GM19035 (cell line): ENCODE data around the gene PDGFD.

Source experiments
- ATAC-seq: cut with Tn5 transposase; IDR thresholded peaks from one replicate; pipeline ENCODE4 v1.9.1; 2021; ENCODE audit not compliant: unreplicated experiment

The PDGFD gene

DNA sequence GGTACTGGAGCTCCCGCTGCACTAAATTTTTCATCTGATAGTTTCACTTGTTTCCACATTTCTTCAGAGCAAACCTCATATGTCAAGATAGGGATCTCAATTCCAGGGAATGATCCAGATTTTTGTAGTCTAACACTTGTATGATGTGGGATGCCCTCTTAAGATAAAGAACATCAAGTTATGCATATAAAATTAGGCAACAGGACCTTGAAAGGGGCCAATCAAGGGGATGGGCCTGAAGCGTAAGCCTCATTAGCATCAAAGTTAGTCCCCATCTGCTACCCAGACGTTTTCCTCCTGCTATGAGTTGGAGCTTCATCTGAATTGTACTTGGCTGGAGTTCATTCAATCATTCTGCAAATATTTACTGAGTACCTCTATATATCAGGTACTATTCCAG is 17.5 kb downstream of the PDGFD start:
- ATAC-seq, result no peak

DNA sequence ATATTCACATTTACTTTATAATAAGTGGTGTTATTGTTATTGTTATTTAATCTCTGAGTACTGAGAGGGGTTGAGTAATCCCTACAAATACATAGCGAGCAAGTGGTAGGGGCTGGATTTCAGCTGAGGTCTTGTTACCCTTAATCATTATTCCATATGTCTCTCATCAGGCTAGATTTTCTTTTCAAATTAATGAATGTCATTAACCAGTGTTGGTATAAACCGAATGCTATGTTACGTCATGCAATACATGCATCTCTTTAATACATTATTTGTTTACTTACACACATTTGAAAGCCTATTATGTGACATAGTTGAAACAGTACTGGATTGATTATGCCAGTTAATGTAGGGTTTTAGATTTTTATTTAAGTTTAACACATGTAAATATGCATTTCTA is 18.9 kb downstream of the PDGFD start:
- ATAC-seq, result no peak

GRCh38 chr11:104142698-104143097 is 21.2 kb downstream of the PDGFD start:
- ATAC-seq, result no peak

- no peak for ATAC-seq
Observed at GRCh38 chr11:104136861-104137260, 27.1 kb downstream of the PDGFD start.

- ATAC-seq, result no peak
Observed at GRCh38 chr11:104134745-104135144, 29.2 kb downstream of the PDGFD start.

- ATAC-seq, result no peak
Observed at GRCh38 chr11:104130161-104130560, 33.8 kb downstream of the PDGFD start.

DNA sequence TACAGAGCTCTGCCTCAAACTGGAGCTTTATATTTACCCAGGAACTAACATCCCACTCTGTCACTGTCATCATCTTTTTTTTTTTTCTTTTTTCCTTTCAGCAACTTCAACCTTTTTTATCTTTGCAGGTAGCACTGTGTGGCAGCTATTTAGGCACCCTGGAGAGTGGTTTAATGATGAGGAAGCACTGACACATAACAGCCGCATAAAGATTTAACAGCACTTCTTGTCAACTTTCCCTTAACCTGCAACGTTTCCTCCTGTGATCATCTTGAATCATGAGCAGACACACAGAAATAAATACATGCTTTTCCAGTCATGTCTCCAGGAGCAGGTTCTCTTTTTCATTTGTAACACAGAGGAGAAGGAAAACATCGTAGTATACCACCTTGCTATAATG is 34.8 kb downstream of the PDGFD start:
- no peak for ATAC-seq

- no peak for ATAC-seq
Observed at GRCh38 chr11:104127828-104128227, 36.1 kb downstream of the PDGFD start.

DNA sequence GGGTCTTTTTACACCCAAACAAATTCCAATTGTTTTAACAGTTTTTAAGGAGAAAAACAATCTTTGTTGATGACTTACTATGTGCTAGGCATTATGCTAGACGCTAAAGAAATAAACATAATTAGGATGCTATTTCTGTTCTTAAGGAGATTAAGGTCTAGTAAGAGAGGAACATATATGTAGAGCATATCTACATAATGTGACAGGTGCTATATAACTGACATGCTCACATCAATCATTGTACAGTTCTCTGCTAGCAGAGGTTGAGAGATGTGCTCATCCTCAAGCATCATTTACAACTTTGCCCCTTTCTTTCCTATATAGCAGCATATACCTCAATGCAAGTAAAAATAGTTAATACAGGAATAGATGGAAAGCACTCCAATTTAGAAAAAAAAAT is 37.5 kb downstream of the PDGFD start:
- no peak for ATAC-seq

DNA sequence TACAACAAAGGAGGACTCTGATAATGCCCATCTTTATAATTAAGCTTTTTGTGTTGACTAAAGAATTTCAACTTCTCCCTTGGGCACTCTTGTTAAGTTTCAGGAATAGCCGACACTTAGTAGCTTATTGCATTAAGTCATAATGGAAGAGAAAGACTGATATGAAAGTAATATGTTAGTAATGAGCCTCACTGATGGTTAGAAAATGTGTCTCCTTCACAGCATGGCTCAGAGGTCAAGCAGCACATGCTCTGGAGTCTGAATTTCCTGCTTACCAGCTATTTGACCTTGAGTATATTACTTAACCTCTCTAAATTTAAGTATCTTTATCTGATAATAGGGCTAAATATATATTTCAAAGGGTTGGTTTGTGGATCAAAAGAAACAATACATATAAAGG is 39.0 kb downstream of the PDGFD start:
- ATAC-seq, result peak; percentile 83

DNA sequence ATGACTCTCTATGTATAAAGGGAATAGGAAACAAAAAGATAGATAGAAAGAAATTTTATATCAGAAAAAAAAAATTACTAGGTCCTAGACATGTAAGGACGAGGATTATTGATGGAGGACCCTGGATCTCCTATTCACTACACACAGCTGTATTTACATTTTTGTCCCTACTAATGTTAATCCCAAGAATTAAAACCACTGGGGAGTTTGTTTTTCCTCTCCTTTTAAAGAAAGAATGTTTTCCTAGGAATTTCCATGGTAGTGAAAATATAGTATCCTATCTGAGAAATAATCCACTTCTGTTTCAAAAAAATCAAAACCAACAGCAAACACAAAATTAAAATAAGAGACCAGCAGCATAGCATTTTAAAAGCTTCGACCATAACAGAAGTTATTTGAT is 41.1 kb downstream of the PDGFD start:
- no peak for ATAC-seq

DNA sequence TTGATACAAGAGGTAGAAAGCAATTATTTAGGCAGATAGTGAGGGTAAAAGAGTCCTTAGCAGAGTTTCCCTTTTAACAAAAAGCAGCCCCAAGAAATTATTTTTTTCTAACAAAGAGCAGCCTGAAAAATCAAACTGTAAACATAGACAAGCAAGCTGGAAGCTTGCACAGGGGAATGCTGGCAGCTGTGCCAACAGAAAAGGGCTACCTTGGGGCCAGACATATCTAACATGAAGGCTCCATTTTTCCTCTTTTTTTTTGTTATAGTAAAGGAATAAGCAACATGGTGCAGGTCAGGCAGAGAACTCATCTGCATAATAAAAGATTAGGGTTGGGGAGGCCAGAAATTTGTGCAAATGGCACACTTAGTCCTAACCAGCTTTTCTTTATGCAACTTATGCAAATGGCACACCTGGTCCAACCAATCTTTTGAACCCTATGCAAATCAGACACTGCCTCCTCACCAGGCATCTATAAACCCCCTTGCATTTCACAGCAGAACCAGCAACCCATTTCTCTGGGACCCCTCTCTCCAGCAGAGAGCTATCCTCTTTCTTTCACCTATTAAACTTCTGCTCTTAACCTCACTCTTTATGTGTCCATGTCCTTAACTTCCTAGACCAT is 41.8 kb downstream of the PDGFD start:
- no peak for ATAC-seq

- no peak for ATAC-seq
Observed at GRCh38 chr11:104120493-104121137, 43.3 kb downstream of the PDGFD start.

DNA sequence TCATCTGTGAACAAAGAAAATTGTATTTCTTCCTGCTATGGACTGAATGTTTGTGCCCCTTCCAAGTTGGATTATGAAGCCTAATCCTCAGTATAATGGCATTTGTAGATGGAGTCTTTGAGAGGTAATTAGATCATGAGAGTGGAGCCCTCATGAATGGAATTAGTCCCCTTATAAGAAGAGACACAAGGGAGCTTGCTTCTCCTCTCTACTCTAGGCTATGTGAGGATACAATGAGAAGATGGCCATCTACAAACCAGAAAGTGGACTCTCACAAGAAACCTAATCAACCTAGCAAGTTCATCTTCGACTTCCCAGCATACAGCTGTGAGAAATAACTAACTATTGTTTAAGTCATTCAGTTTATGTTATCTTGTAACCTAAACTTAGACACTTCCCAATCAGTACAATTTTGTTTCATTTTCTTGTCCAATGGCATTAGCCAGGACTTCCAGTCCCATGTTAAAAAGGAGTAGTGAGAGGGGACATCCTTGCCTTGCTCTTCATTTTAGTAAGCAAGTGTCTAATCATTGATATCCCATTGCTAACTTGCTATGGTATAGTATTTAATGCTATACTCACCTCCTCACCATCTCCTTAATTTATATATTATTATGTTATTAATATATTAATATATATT is 45.7 kb downstream of the PDGFD start:
- ATAC-seq, result no peak

- no peak for ATAC-seq
Observed at GRCh38 chr11:104113541-104113940, 50.4 kb downstream of the PDGFD start.

GRCh38 chr11:104106136-104106754 is 57.7 kb downstream of the PDGFD start:
- no peak for ATAC-seq

DNA sequence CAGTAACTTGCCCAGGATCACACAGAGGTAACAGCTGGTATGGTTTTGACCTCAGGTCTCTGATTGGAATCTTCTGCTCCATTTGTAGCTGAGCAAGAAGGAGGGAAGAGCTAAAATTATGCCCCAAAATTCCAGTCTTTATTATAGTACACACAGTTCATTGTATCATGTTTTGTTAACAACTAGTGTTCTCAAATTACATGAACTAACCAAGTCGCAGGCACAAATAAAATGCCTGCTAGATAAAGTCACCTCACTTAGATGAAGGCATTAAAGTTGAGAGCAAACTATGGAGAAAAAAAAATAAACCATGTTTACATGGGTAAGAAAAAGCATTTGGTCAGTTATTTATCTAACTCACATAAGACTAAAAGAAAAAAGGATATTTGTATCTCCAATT is 58.8 kb downstream of the PDGFD start:
- no peak for ATAC-seq

DNA sequence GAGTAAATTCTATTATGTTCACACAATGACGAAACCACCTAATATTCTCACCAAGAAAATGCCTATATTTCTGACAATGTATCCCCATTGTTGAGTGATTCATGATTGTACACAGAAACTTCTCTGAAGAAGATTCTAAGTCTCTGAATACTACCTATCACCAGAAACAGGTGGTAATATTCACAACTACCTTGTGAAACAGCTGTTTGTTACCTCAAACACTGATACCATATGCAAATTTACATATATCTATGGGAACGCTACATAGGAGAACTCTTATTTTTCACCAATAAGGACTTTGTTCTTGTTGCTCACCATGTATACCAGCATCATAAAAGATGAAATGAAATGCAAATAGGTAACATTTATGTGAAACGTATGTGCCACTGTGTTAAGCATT is 59.3 kb downstream of the PDGFD start:
- no peak for ATAC-seq

GRCh38 chr11:104104201-104104600 is 59.7 kb downstream of the PDGFD start:
- ATAC-seq, result no peak

GRCh38 chr11:104098555-104098954 is 65.4 kb downstream of the PDGFD start:
- ATAC-seq, result no peak

DNA sequence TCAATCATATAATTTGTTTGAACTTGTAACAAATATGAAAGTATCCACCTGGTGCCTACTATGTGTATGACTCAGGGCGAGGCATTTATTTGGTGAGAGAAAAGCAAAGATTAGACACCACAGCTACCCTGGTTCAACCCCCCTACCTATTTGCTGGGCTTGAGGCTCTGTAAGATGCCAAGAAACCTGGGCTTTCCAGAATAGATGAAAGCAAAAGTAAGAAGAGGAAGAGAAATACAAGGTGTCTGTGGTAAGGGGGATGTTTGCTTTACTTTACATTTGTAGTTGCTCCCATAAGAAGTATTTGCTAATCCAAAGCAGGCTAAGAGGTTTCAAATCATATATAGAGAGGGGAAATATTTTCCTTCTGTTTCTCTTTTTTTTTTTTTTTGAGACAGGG is 65.8 kb downstream of the PDGFD start:
- ATAC-seq, result peak; percentile 82

DNA sequence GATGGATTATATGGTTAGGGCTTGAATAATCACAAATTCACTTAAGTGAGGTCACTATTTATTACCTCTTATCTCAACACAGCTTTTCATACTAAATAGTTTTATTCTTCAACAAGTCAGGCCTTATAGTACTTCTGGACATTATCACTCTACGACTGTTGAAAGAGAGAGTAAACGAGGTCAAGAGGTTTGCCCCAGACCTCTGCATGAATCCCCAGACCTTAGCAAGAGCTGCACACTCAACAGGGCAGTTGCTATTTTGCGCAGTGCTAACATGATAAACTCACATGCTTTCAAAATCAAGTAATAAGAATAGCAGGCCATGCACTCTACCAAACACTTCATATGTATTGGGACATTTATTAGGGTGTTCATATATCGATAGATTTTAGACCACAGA is 67.0 kb downstream of the PDGFD start:
- ATAC-seq, result no peak
